Measurements from ENCODE around the gene ZNF808.
"Not testable (repeated sequence)": the region's sequence is repeated elsewhere in the genome, so short reads cannot be mapped to it uniquely, and the experiment has no call there.

Gene ZNF808

DNA sequence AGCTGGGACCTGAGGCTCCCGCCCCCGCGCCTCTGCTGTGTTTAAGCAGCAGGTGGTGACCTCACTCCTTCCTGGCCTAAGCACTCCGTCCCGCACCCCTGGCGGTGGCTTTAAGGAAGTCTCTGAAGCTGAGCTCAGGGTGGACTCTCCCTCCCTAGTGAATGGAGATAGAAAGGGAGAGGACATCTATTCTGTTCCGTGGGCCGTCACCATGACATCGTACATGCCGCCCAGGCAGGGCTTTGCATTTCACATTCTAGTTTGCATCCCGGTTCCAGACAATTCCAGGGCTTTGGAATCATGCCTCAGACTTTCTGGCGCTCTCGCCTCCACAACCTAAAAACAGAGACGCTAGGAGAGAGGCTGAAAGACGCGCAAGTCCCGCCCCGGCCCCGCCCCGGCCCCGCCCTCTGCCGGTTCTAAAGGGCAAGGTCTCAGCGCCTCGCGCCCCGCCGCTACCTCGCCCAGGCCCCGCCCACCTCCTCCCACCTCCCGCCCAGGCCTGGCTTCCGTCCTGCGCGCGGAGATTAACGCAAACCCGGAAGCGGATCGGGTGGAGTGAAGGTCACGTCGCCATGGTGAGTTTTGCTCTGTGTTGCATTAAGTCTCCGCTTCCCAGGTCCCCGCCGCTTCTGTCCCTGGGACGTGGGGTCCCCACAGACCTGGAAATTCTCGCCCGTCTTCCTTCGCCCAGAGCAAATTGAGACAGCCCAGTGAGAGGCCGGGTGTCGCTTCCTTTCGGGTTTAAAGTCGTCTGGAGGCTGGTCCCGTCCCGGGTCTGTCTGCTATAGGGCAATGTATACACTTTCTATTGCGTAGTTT is at the start of gene ZNF808:
TSS of gene ZNF808 (plus strand) at position 535 of the 822 bp plus-strand sequence. CDS start 15,617 bp downstream, outside the sequence.
- TF ChIP-seq SUZ12 (IDR thresholded peaks at IDR 0.05) (no peak), FOXK2 (IDR thresholded peaks at IDR 0.05) (no peak), NFRKB (IDR thresholded peaks at IDR 0.05) (no peak), L3MBTL2 (conservative IDR thresholded peaks at IDR 0.05) (no peak), ARNT (IDR thresholded peaks at IDR 0.05) (no peak), FOXA1 (IDR thresholded peaks at IDR 0.05) (no peak), BHLHE40 (IDR thresholded peaks at IDR 0.05; ENCODE audit: borderline replicate concordance) (no peak), HDGF (IDR thresholded peaks at IDR 0.05; ENCODE audit: borderline replicate concordance) (no peak), LEF1 (IDR thresholded peaks at IDR 0.05; ENCODE audit: borderline replicate concordance) (no peak), TARDBP (IDR thresholded peaks at IDR 0.05) (no peak), ELF4 (IDR thresholded peaks at IDR 0.05) (no peak), ZNF384 (IDR thresholded peaks at IDR 0.05) (no peak)
- TF ChIP-seq, protein P1, sequence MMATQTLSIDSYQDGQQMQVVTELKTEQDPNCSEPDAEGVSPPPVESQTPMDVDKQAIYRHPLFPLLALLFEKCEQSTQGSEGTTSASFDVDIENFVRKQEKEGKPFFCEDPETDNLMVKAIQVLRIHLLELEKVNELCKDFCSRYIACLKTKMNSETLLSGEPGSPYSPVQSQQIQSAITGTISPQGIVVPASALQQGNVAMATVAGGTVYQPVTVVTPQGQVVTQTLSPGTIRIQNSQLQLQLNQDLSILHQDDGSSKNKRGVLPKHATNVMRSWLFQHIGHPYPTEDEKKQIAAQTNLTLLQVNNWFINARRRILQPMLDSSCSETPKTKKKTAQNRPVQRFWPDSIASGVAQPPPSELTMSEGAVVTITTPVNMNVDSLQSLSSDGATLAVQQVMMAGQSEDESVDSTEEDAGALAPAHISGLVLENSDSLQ (IDR thresholded peaks at IDR 0.05): no peak
- DNase-seq (ENCODE audit: extremely low spot score): no peak
- POLR2A ChIA-PET: no interaction called here
- CTCF ChIA-PET: no interaction called here

- CTCF ChIA-PET; DNase-seq (ENCODE audit: extremely low spot score); POLR2A ChIA-PET: not testable (repeated sequence)
These were observed 43.2 kb upstream of the ZNF808 start for GRCh38 chr19:52484111-52484743.

DNA sequence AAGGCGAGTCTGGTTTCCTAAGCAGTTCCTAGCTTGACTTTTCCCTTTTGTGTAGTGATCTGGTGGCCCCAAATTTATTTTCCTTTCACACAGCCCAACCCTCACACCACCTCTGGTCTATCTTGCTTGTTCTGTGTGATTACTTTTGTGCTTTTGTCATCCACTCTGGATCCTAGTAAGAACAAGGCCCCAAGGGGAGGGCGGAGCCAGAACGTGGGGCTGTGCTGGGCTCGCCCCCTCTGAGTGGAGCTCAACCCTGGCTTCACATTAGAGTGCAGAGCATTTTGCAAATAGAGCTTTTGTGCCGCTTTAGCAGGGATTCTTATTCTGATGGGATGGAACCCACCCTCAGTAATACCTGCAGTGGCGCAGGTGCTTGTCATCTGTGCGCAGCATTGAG is 42.4 kb upstream of the ZNF808 start:
- CTCF ChIA-PET; DNase-seq (ENCODE audit: extremely low spot score); POLR2A ChIA-PET: not testable (repeated sequence)

GRCh38 chr19:52485561-52486240 is 41.8 kb upstream of the ZNF808 start:
- POLR2A ChIA-PET; CTCF ChIA-PET; DNase-seq (ENCODE audit: extremely low spot score): not testable (repeated sequence)

DNA sequence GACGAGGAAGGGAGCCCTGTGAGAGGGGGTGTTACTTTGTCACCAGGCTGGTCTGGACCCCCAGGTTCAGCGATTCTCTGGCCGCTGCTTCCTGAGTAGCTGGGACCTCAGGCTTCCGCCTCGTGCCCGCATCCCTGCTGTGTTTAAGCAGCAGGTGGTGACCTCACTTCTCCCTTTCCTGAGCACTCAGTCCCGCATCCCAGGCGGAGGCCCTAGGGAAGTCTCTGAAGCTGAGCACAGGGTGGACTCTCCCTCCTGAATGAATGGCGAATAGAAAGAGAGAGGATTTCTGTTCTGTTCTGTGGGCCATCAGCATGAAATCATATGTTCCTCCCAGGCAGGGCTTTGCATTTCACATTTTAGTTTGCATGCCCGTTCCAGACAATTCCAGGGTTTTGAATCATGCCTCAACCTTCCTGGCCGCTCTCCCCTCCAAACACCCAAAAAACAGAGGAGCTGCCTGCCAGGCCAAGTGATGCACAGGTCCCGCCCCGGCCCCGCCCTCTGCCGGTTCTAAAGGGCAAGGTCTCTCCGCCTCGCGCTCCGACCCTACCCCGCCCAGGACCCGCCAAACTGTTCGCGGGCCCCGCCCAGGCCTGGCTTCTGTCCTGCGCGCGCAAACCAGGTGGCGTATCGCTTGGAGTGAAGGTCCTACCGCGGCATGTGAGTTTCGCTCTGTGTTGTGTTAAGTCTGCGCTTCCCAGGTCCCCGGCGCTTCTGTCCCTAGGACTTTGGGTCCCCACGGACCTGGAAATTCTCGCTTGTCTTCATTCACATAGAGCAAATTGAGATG is 35.1 kb upstream of the ZNF808 start:
- no peak for TF ChIP-seq TARDBP (IDR thresholded peaks at IDR 0.05)
- no peak for TF ChIP-seq FOXK2 (IDR thresholded peaks at IDR 0.05)
- TF ChIP-seq L3MBTL2 (conservative IDR thresholded peaks at IDR 0.05): no peak
- TF ChIP-seq CTBP1 (IDR thresholded peaks at IDR 0.05; ENCODE audit: borderline replicate concordance): no peak
- TF ChIP-seq, protein P1 (IDR thresholded peaks at IDR 0.05): no peak
- POLR2A ChIA-PET: no interaction called here
- CTCF ChIA-PET: no interaction called here
- DNase-seq (ENCODE audit: extremely low spot score): no peak

GRCh38 chr19:52492994-52493470 is 34.4 kb upstream of the ZNF808 start:
- DNase-seq (ENCODE audit: extremely low spot score): no peak
- no peak for TF ChIP-seq SUZ12 (IDR thresholded peaks at IDR 0.05)
- no peak for TF ChIP-seq CTBP1 (IDR thresholded peaks at IDR 0.05; ENCODE audit: borderline replicate concordance)
- TF ChIP-seq ELF4 (IDR thresholded peaks at IDR 0.05): no peak
- TF ChIP-seq FOXA1 (IDR thresholded peaks at IDR 0.05): no peak
- no peak for TF ChIP-seq SP1 (IDR thresholded peaks at IDR 0.05)
- no peak for TF ChIP-seq NFRKB (IDR thresholded peaks at IDR 0.05)
- no peak for TF ChIP-seq BHLHE40 (IDR thresholded peaks at IDR 0.05; ENCODE audit: borderline replicate concordance)
- TF ChIP-seq FOXK2 (IDR thresholded peaks at IDR 0.05): no peak
- POLR2A ChIA-PET: no interaction called here
- CTCF ChIA-PET: no interaction called here

DNA sequence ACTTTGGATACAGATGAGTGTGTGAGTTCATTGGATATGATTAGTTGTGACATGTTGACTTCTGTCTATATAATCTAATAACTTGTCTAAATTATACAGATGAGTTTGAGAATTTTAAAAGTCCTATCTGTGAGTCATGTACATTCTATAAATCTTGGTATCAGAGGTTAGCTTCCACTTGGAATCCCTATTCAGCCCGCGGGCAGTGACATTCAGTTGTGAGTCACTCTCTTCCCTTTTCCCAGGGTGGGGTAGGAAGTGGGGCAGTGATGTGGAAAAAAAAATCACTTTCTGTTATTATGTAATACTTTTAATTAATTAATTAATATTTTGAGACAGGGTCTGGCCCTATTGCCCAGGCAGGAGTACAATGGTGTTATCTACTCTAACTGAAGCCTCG is 33.0 kb upstream of the ZNF808 start:
- ChIA-PET CTCF (no interaction called here), POLR2A (no interaction called here)
- TF ChIP-seq SUZ12 (IDR thresholded peaks at IDR 0.05): no peak
- TF ChIP-seq L3MBTL2 (conservative IDR thresholded peaks at IDR 0.05): no peak
- TF ChIP-seq CTBP1 (IDR thresholded peaks at IDR 0.05; ENCODE audit: borderline replicate concordance): no peak
- no peak for TF ChIP-seq TARDBP (IDR thresholded peaks at IDR 0.05)
- TF ChIP-seq, protein P1 (IDR thresholded peaks at IDR 0.05): no peak
- TF ChIP-seq FOXK2 (IDR thresholded peaks at IDR 0.05): no peak
- TF ChIP-seq BHLHE40 (IDR thresholded peaks at IDR 0.05; ENCODE audit: borderline replicate concordance): no peak
- no peak for TF ChIP-seq FOXA1 (IDR thresholded peaks at IDR 0.05)
- TF ChIP-seq SP1 (IDR thresholded peaks at IDR 0.05): no peak
- no peak for TF ChIP-seq ARNT (IDR thresholded peaks at IDR 0.05)
- no peak for TF ChIP-seq ZNF384 (IDR thresholded peaks at IDR 0.05)
- no peak for TF ChIP-seq LEF1 (IDR thresholded peaks at IDR 0.05; ENCODE audit: borderline replicate concordance)
- no peak for TF ChIP-seq NFRKB (IDR thresholded peaks at IDR 0.05)
- TF ChIP-seq FOXM1 (IDR thresholded peaks at IDR 0.05; ENCODE audit: borderline replicate concordance): no peak
- no peak for TF ChIP-seq HDGF (IDR thresholded peaks at IDR 0.05; ENCODE audit: borderline replicate concordance)
- TF ChIP-seq ELF4 (IDR thresholded peaks at IDR 0.05): no peak
- DNase-seq (ENCODE audit: extremely low spot score): no peak

Data from HEK293T (cell line).